ENCODE results near the gene TCERG1.

Gene TCERG1

GRCh38 chr5:146426853-146427618 is 20.1 kb upstream of the TCERG1 start:
- H3K4me3 ChIP-seq (ENCODE audit: low read length), result no peak overlapping the region
- no peak overlapping the region for H3K9ac ChIP-seq (ENCODE audit: low read depth, low read length)
- peaks cover 26% of the 10 kb centered on the region for H3K27me3 ChIP-seq (ENCODE audit: control insufficient read depth, insufficient read depth, low read length)
- no peaks in the 10 kb centered on the region for H3K36me3 ChIP-seq (ENCODE audit: insufficient read depth, low read length)
- no peaks in the 10 kb centered on the region for H3K9me3 ChIP-seq (replicated peaks; ENCODE audit: low read length)
- no peak overlapping the region for H3K4me2 ChIP-seq (ENCODE audit: low read length)
- H3K4me1 ChIP-seq (ENCODE audit: control insufficient read depth, insufficient read depth, low read length), result no peaks in the 10 kb centered on the region

- Histone ChIP-seq H3K9me3 (replicated peaks; ENCODE audit: low read length) (no peaks in the 10 kb centered on the region), H3K4me1 (ENCODE audit: control insufficient read depth, insufficient read depth, low read length) (no peaks in the 10 kb centered on the region), H3K4me2 (ENCODE audit: low read length) (no peak overlapping the region), H3K4me3 (ENCODE audit: low read length) (no peak overlapping the region), H3K36me3 (ENCODE audit: insufficient read depth, low read length) (no peaks in the 10 kb centered on the region), H3K27me3 (ENCODE audit: control insufficient read depth, insufficient read depth, low read length) (peaks cover 32% of the 10 kb centered on the region), H3K9ac (ENCODE audit: low read depth, low read length) (no peak overlapping the region)
Measured at GRCh38 chr5:146427619-146427997, 19.5 kb upstream of the TCERG1 start.

GRCh38 chr5:146428658-146429057 is 18.5 kb upstream of the TCERG1 start:
- H3K27me3 ChIP-seq (ENCODE audit: control insufficient read depth, insufficient read depth, low read length), result peaks cover 33% of the 10 kb centered on the region
- H3K36me3 ChIP-seq (ENCODE audit: insufficient read depth, low read length), result no peaks in the 10 kb centered on the region
- H3K4me1 ChIP-seq (ENCODE audit: control insufficient read depth, insufficient read depth, low read length), result no peaks in the 10 kb centered on the region
- H3K9me3 ChIP-seq (replicated peaks; ENCODE audit: low read length), result no peaks in the 10 kb centered on the region
- H3K4me3 ChIP-seq (ENCODE audit: low read length), result no peak overlapping the region
- H3K4me2 ChIP-seq (ENCODE audit: low read length), result no peak overlapping the region
- no peak overlapping the region for H3K9ac ChIP-seq (ENCODE audit: low read depth, low read length)

- H3K9me3 ChIP-seq (replicated peaks; ENCODE audit: low read length), result no peaks in the 10 kb centered on the region
- H3K9ac ChIP-seq (ENCODE audit: low read depth, low read length), result no peak overlapping the region
- H3K4me3 ChIP-seq (ENCODE audit: low read length), result no peak overlapping the region
- peaks cover 28% of the 10 kb centered on the region for H3K27me3 ChIP-seq (ENCODE audit: control insufficient read depth, insufficient read depth, low read length)
- no peaks in the 10 kb centered on the region for H3K36me3 ChIP-seq (ENCODE audit: insufficient read depth, low read length)
- H3K4me2 ChIP-seq (ENCODE audit: low read length), result no peak overlapping the region
- no peaks in the 10 kb centered on the region for H3K4me1 ChIP-seq (ENCODE audit: control insufficient read depth, insufficient read depth, low read length)
Measured at GRCh38 chr5:146440353-146440752, 6.8 kb upstream of the TCERG1 start.

GRCh38 chr5:146440870-146441495 is 6.2 kb upstream of the TCERG1 start:
- Histone ChIP-seq H3K27me3 (ENCODE audit: control insufficient read depth, insufficient read depth, low read length) (peaks cover 22% of the 10 kb centered on the region), H3K4me1 (ENCODE audit: control insufficient read depth, insufficient read depth, low read length) (no peaks in the 10 kb centered on the region), H3K36me3 (ENCODE audit: insufficient read depth, low read length) (no peaks in the 10 kb centered on the region), H3K9ac (ENCODE audit: low read depth, low read length) (no peak overlapping the region), H3K9me3 (replicated peaks; ENCODE audit: low read length) (no peaks in the 10 kb centered on the region), H3K4me3 (ENCODE audit: low read length) (no peak overlapping the region), H3K4me2 (ENCODE audit: low read length) (no peak overlapping the region)

GRCh38 chr5:146441896-146442295 is 5.2 kb upstream of the TCERG1 start:
- Histone ChIP-seq H3K9ac (ENCODE audit: low read depth, low read length) (no peak overlapping the region), H3K36me3 (ENCODE audit: insufficient read depth, low read length) (no peaks in the 10 kb centered on the region), H3K4me1 (ENCODE audit: control insufficient read depth, insufficient read depth, low read length) (no peaks in the 10 kb centered on the region), H3K27me3 (ENCODE audit: control insufficient read depth, insufficient read depth, low read length) (peaks cover 13% of the 10 kb centered on the region), H3K4me2 (ENCODE audit: low read length) (no peak overlapping the region), H3K4me3 (ENCODE audit: low read length) (no peak overlapping the region), H3K9me3 (replicated peaks; ENCODE audit: low read length) (no peaks in the 10 kb centered on the region)

- Histone ChIP-seq H3K4me2 (ENCODE audit: low read length) (peak overlapping the region; percentile 82), H3K9ac (ENCODE audit: low read depth, low read length) (peak overlapping the region; percentile 98), H3K4me3 (ENCODE audit: low read length) (peak overlapping the region; percentile 92), H3K9me3 (replicated peaks; ENCODE audit: low read length) (no peaks in the 10 kb centered on the region), H3K27me3 (ENCODE audit: control insufficient read depth, insufficient read depth, low read length) (no peaks in the 10 kb centered on the region), H3K4me1 (ENCODE audit: control insufficient read depth, insufficient read depth, low read length) (peaks cover 20% of the 10 kb centered on the region), H3K36me3 (ENCODE audit: insufficient read depth, low read length) (no peaks in the 10 kb centered on the region)
Measured at GRCh38 chr5:146447734-146448380, 724 bp downstream of the TCERG1 start.

GRCh38 chr5:146448783-146449519 is 1.8 kb downstream of the TCERG1 start:
- peak overlapping the region; percentile 98 for H3K9ac ChIP-seq (ENCODE audit: low read depth, low read length)

GRCh38 chr5:146450002-146450401 is 2.9 kb downstream of the TCERG1 start:
- Histone ChIP-seq H3K4me2 (ENCODE audit: low read length) (peak overlapping the region; percentile 82), H3K27me3 (ENCODE audit: control insufficient read depth, insufficient read depth, low read length) (no peaks in the 10 kb centered on the region), H3K4me1 (ENCODE audit: control insufficient read depth, insufficient read depth, low read length) (peaks cover 20% of the 10 kb centered on the region), H3K9me3 (replicated peaks; ENCODE audit: low read length) (no peaks in the 10 kb centered on the region), H3K4me3 (ENCODE audit: low read length) (no peak overlapping the region), H3K9ac (ENCODE audit: low read depth, low read length) (no peak overlapping the region), H3K36me3 (ENCODE audit: insufficient read depth, low read length) (peaks cover under 1% of the 10 kb centered on the region)

More at GRCh38 chr5:146448783-146449519, 1.8 kb downstream of the TCERG1 start:
- Histone ChIP-seq H3K4me3 (ENCODE audit: low read length) (peak overlapping the region; percentile 92), H3K36me3 (ENCODE audit: insufficient read depth, low read length) (no peaks in the 10 kb centered on the region), H3K27me3 (ENCODE audit: control insufficient read depth, insufficient read depth, low read length) (no peaks in the 10 kb centered on the region), H3K4me1 (ENCODE audit: control insufficient read depth, insufficient read depth, low read length) (peaks cover 20% of the 10 kb centered on the region), H3K4me2 (ENCODE audit: low read length) (peak overlapping the region; percentile 82), H3K9me3 (replicated peaks; ENCODE audit: low read length) (no peaks in the 10 kb centered on the region)

GRCh38 chr5:146451411-146451810 is 4.3 kb downstream of the TCERG1 start:
- Histone ChIP-seq H3K4me3 (ENCODE audit: low read length) (no peak overlapping the region), H3K4me2 (ENCODE audit: low read length) (no peak overlapping the region), H3K36me3 (ENCODE audit: insufficient read depth, low read length) (peaks cover 12% of the 10 kb centered on the region), H3K4me1 (ENCODE audit: control insufficient read depth, insufficient read depth, low read length) (peaks cover 20% of the 10 kb centered on the region), H3K9ac (ENCODE audit: low read depth, low read length) (no peak overlapping the region), H3K9me3 (replicated peaks; ENCODE audit: low read length) (no peaks in the 10 kb centered on the region), H3K27me3 (ENCODE audit: control insufficient read depth, insufficient read depth, low read length) (no peaks in the 10 kb centered on the region)

GRCh38 chr5:146457431-146457830 is 10.3 kb downstream of the TCERG1 start:
- Histone ChIP-seq H3K9me3 (replicated peaks; ENCODE audit: low read length) (no peaks in the 10 kb centered on the region), H3K36me3 (ENCODE audit: insufficient read depth, low read length) (peaks cover 53% of the 10 kb centered on the region), H3K4me3 (ENCODE audit: low read length) (no peak overlapping the region), H3K27me3 (ENCODE audit: control insufficient read depth, insufficient read depth, low read length) (no peaks in the 10 kb centered on the region), H3K4me2 (ENCODE audit: low read length) (no peak overlapping the region), H3K9ac (ENCODE audit: low read depth, low read length) (no peak overlapping the region), H3K4me1 (ENCODE audit: control insufficient read depth, insufficient read depth, low read length) (peaks cover 20% of the 10 kb centered on the region)
